Aortic smooth muscle cell (primary cell): ENCODE measurements around the gene HYOU1. TPM values are rescaled to one million over a fixed set of nuclear protein-coding genes. Genes with fewer than 3 reads are reported as not detected.

Experiments
- total RNA-seq: library from RNA; depleted of rRNA; stranded (reverse); fragments of >200 nt; gene quantifications from 2 replicates; pipeline ENCODE4 v1.2.3, GENCODE V29; 2014

HYOU1 gene
- 104 and 167 TPM in 2 replicates for total RNA-seq

GRCh38 chr11:119057000-119057769, at the start of gene HYOU1:
Gene HYOU1, minus strand, starts transcription at chr11:119057205. Its CDS starts 1,045 bp downstream, at chr11:119056160.

GRCh38 chr11:119101759-119102423, 44.9 kb upstream of the HYOU1 start, which contains the start of gene DPAGT1:
Gene DPAGT1, minus strand, starts transcription at chr11:119101853. Its CDS starts 198 bp downstream, at chr11:119101655.

GRCh38 chr11:119084663-119085436, 27.8 kb upstream of the HYOU1 start, which contains the start of gene HMBS:
Gene HMBS, plus strand, starts transcription at chr11:119084881. Its CDS starts 153 bp downstream, at chr11:119085034.

GRCh38 chr11:119067371-119068222, 10.6 kb upstream of the HYOU1 start, which contains the start of gene VPS11:
Gene VPS11, plus strand, starts transcription at chr11:119067818. Its CDS starts 6 bp downstream, at chr11:119067824.

GRCh38 chr11:119030329-119031047, 26.5 kb downstream of the HYOU1 start, which contains the start of gene SLC37A4:
Gene SLC37A4, minus strand, starts transcription at chr11:119030877.

GRCh38 chr11:119018074-119018938, 38.7 kb downstream of the HYOU1 start, which contains the start of the genes RPS25 and TRAPPC4:
Gene RPS25, minus strand, starts transcription at chr11:119018343. Its CDS starts 59 bp downstream, at chr11:119018284.
Gene TRAPPC4, plus strand, starts transcription at chr11:119018766. Its CDS starts 30 bp downstream, at chr11:119018796.

GRCh38 chr11:118997627-118998387, 59.2 kb downstream of the HYOU1 start, which contains the start of gene CENATAC:
Gene CENATAC, plus strand, starts transcription at chr11:118998138. Its CDS starts 60 bp downstream, at chr11:118998198.

Other genes starting within 250 kb of the HYOU1 start
- not detected in 2 replicates for gene CXCR5, start 173.3 kb downstream of the HYOU1 start, total RNA-seq
- 16.5 and 21.5 TPM in 2 replicates for gene BCL9L, start 131.3 kb downstream of the HYOU1 start, total RNA-seq
- not detected in 2 replicates for gene UPK2, start 100.9 kb downstream of the HYOU1 start, total RNA-seq
- not detected in 2 replicates for gene FOXR1, start 85.4 kb downstream of the HYOU1 start, total RNA-seq
- gene CENATAC, start 59.1 kb downstream of the HYOU1 start, total RNA-seq = 27.9 and 29.2 TPM in 2 replicates
- 652 and 653 TPM in 2 replicates for gene RPS25, start 38.9 kb downstream of the HYOU1 start, total RNA-seq
- gene TRAPPC4, start 38.4 kb downstream of the HYOU1 start, total RNA-seq = 88.4 and 187 TPM in 2 replicates
- 6.4 and 7.8 TPM in 2 replicates for gene SLC37A4, start 26.3 kb downstream of the HYOU1 start, total RNA-seq
- gene VPS11, start 10.6 kb upstream of the HYOU1 start, total RNA-seq = 38.9 and 39.2 TPM in 2 replicates
- 3.7 and 5.8 TPM in 2 replicates for gene HMBS, start 27.7 kb upstream of the HYOU1 start, total RNA-seq
- 8.8 and 11.8 TPM in 2 replicates for gene DPAGT1, start 44.6 kb upstream of the HYOU1 start, total RNA-seq
- 3.3 and 3.7 TPM in 2 replicates for gene C2CD2L, start 50.1 kb upstream of the HYOU1 start, total RNA-seq
- 12.4 and 12.9 TPM in 2 replicates for gene HINFP, start 64.4 kb upstream of the HYOU1 start, total RNA-seq
- gene ABCG4, start 91.8 kb upstream of the HYOU1 start, total RNA-seq = under 0.01 TPM in 1 of 2 replicates, not detected in the other
- 13.9 and 16.2 TPM in 2 replicates for gene NLRX1, start 111.5 kb upstream of the HYOU1 start, total RNA-seq
- not detected in 2 replicates for gene NHERF4, start 128.3 kb upstream of the HYOU1 start, total RNA-seq
- 3.4 and 5.0 TPM in 2 replicates for gene CBL, start 149.1 kb upstream of the HYOU1 start, total RNA-seq